NCI-H345 treated with DMSO at 0.1 percent for 48 hours (cell line): ENCODE data around the gene FRMPD2.
A peak's percentile ranks its signal among the peaks of the same experiment; 100 is the strongest.

Source experiments
- DNase-seq: peaks from one replicate; lab custom pipeline; 2025; ENCODE audit not compliant: unreplicated experiment; lab: John Stamatoyannopoulos, UW

FRMPD2 gene, protein sequence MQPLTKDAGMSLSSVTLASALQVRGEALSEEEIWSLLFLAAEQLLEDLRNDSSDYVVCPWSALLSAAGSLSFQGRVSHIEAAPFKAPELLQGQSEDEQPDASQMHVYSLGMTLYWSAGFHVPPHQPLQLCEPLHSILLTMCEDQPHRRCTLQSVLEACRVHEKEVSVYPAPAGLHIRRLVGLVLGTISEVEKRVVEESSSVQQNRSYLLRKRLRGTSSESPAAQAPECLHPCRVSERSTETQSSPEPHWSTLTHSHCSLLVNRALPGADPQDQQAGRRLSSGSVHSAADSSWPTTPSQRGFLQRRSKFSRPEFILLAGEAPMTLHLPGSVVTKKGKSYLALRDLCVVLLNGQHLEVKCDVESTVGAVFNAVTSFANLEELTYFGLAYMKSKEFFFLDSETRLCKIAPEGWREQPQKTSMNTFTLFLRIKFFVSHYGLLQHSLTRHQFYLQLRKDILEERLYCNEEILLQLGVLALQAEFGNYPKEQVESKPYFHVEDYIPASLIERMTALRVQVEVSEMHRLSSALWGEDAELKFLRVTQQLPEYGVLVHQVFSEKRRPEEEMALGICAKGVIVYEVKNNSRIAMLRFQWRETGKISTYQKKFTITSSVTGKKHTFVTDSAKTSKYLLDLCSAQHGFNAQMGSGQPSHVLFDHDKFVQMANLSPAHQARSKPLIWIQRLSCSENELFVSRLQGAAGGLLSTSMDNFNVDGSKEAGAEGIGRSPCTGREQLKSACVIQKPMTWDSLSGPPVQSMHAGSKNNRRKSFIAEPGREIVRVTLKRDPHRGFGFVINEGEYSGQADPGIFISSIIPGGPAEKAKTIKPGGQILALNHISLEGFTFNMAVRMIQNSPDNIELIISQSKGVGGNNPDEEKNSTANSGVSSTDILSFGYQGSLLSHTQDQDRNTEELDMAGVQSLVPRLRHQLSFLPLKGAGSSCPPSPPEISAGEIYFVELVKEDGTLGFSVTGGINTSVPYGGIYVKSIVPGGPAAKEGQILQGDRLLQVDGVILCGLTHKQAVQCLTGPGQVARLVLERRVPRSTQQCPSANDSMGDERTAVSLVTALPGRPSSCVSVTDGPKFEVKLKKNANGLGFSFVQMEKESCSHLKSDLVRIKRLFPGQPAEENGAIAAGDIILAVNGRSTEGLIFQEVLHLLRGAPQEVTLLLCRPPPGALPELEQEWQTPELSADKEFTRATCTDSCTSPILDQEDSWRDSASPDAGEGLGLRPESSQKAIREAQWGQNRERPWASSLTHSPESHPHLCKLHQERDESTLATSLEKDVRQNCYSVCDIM (N-terminal part only)

DNA sequence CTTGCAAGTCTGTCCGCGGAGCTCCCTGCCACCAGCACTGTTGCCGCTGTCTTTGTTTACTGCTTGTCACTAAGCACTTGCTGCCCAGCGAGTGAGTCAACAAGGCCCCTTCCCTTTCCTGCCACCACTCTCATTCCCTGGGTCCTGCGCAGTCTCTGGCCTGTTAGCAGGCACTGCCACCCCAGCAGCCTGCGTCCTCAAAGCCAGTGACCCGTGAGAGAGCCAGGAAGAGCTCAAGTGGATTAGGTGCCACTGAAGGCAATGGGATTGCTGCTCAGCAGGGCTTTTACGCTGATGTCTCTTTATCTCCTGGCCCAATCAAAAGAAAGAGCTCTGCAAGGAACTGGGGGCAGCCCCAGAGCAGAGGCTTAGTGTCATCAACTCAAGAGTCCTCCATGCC is at the start of gene FRMPD2:
FRMPD2 (minus strand) TSS at position 61 of the 400 bp plus-strand sequence. CDS start 129 bp downstream, outside the sequence.
- no peak for DNase-seq

DNA sequence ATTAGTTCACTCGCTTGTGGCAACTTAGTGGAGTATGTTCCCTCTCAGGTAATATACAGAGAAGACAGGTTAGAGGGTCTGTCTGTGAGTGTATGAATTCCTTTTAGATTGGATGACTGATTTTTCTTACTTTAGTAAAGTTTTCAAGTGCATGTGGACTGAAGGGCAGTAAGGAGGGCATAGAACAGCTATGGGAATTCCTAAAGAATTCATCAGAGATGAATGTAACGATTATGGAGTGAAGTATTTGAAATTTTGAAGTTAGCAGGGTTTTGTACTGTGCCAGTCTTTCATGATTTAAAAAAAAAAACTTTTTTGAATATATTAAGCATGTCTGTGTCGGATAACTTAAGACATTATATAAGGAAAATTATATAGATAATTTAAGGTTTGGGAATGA is 47.5 kb upstream of the FRMPD2 start:
- no peak for DNase-seq

DNA sequence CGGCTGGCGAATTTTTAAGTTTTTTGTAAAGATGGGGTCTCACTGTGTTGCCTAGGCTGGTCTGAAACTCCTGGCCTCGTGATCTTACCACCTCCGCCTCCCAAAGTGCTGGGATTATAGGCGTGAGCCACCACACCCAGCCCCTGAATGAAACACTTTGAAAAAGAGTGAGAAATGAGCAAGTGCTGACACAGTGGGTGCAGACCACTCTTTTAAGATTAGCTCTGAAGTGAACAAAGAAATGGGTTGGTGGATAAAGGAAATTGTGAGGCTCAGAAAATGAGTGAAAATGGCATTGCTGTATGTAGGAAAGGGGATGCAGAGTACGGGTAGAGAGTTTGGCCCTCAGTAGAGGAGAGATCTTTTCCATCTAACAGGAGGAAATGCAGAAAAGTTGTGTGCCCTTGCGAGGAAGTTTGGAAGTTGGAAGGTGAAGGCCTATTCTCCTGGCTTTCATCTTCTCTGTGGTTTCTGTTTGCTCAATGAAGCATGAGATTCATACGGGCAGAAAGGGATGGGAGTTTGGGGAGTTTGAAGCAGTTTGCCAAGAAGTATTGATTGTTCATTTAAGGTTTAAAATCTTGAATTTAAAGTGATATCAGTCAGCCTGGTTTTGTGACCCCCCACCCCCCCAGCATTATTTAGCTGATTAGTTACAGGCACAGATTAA is 43.0 kb upstream of the FRMPD2 start:
- DNase-seq = no peak

DNA sequence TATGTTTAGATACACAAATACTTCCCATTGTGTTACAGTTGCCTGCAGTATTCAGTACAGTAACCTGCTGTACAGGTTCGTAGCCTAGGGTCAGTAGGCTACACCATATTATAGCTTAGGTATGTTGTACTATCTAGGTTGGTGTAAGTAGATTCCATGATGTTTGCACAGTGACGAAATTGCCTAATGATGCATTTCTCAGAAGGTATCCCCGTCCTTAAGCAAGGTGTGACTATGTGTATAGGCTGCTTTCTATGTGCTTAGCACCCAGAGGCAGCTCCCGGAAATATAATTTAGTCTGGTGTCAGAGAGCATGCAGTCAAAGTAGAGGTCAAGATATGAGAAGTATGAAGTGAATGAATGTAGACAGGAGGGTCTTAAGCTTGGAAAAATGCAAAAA is 41.7 kb upstream of the FRMPD2 start:
- DNase-seq = no peak

DNA sequence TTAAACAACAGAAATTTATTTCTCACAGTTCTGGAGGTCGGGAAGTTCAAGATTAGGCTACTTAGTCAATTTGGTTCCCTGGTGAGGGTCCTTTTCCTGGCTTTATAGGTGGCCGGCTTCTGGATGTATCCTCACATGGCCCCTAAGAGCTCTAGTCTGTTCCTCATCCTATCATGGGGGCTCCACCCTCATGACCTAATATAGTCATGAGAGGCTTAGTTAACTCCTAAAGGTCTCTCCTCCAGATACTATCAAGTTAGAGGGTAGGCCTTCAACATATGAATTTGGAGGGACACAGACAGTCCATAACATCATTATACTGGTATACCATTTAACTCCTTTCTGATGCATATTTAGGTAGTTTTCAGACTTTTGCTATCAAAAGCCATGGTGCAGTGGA is 39.6 kb upstream of the FRMPD2 start:
- no peak for DNase-seq

DNA sequence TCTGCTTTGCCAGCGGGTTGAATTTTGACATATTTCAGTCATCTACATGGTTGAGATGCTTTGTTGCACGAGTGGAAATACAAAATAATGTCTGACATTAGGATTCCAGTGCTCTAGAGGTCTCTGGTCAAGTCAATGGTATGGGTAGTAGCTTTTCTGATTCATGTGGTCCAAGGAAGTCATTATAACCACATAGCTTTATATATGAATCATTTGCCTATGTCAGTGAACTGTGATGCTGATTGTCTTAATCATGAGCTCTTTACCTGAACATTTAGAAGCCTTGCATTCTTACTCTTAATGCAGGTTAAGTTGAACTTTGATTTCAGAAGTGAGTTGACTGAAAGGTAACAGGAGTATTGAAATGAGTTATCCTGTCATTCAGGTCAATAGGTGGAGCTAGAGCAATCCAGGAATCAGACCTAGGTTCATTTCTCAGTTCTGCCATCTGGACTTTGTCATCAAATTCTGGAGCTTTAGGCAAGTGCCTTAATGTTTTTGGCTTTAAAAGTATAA is 35.3 kb upstream of the FRMPD2 start:
- DNase-seq = no peak

DNA sequence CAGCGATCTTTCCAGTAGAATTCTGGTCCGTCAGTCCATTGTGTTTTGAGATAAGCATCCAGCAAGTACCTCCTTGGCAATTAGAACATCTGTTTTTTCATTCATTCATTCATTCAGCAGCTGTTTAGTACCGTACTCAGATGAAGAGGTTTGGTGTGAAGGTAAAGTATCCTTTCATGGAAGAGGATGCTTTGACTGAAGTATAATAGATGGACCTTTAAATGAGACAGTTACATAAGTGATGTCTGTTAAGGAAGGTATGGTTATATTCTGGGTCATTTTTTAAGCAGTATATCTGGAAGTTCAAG is 33.2 kb upstream of the FRMPD2 start:
- no peak for DNase-seq

DNA sequence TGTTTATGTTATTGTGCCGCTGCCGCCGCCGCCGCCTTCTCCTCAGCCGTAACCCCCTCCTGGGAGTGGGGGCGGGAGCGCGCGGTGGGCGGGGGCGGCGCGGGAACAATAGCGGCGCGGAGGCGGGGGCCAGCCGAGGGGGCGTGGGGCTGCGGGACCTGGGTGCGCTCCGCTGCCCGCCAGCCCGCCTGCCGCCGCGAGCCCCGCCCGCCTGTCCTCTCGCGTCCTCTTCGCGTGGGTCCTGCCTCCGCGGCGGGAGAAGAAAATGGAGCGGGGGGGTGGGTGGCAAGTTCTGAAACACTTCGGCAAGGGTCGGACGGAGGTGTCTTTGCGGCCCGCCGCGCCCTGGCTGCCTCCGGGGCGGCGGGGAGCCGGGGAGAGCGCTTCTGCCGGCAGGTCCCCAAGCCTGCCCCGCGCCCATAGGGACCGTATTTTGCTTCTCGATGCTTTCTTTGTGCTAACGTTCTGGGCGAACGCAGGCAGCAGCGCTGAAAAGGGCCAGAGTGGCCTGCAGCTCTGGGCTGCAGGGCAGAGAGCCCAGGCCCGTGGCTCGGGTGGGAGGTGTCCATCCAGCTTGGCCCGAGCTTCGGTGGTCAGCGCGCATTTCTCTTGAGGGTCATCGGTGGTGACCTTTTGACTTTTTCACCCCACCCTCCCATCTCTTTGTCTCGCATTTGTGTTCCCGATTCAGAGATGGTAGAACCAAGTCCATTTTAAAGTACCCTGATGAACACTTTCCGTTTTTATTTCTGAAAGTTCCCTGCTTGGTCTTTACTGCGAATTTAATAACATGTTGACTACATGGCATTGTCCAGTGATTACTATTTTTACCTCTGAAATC is 32.6 kb upstream of the FRMPD2 start:
- no peak for DNase-seq

DNA sequence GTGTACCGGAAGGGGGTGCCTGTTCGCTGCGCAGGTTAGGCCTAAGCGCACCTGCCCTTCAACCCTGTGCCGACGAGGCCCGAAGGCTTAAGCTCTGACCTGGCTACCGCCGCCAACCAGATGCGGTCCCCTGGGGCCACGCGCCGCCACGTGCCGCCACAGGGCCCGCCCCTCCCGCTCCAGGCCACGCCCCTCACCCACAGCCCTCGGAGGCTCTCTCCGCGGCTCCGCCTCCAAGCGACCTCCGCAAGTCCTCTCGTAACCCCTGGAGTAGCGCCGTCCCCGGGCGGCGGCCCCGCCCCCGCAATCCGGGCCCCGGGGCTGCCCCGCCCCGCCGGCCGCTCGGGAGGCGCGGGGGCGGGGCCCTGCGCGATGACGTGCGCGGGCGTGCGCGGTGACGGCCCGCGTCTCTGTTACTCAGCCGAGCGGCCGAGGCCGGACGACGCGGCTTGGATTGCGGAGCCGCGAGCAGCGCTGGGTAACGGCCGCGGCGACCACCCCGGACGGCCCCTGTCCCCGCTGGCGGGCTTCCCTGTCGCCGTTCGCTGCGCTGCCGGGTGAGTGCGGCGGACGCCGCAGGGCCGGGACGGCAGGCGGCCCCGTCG is 31.9 kb upstream of the FRMPD2 start, which contains the start of gene MAPK8:
MAPK8 (plus strand) TSS at position 413 of the 605 bp plus-strand sequence. CDS start 94,984 bp downstream, outside the sequence.
- peak; percentile 61 for DNase-seq

DNA sequence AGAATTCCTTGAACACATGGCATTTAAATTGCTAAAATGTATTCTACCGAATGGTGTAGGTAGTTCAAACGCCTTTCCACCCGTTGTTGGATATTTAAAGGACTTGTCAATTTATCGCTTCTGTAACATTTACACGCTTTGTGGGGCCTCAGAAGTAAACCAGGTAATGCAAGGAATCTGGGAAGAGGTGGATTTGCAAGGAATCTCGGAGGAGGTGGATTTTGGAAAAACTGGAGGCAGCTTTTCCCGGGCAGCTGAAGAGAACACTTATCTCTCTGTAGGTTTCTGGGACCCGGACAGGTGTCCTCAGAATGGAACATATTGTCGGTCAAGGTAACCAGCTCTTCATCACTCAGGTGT is 31.4 kb upstream of the FRMPD2 start:
- no peak for DNase-seq

DNA sequence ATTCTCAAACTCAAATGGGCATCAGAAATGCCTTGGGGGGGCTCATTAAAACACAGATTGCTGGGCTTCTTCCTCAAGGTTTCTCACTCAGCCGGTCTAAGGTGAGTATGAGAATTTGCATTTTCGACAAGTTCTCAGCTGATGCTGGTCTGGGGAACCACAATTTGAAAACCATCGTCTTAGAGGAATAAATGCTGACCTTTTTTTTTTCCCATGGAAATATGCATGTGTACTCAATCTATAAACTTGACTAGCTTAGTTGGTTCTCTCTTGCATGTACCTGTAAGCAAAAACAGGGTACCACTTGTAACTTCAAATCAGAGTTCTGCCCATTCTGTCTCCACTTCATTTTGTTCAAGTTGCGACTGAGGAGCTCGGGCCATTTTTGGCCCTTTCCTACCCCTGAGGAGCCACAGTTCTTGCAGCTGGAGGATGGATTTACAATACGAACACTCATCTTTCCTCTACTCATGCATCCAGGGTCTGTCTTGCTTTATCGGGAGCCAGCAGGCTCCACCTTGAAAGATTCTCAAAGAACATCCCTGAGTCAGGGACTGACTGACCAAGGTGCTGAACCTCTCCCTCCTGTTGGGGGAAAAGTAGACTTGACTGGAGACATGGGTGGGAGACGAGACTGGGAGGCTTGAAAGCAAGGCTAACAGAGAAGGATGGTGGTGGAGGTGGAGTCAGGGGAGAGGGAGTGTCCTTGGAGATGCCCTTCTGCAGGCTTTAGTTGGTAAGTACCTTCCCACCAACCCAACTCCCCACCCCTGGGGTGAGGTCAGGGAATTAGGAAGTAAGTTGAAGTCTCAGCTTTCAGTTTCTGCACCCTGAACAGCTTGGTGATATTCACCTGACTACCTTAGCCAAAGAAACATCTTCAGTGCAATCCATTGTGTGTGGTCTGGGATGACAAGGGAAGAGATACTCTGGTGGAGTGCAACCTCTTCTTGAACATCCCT is 28.3 kb upstream of the FRMPD2 start:
- no peak for DNase-seq

DNA sequence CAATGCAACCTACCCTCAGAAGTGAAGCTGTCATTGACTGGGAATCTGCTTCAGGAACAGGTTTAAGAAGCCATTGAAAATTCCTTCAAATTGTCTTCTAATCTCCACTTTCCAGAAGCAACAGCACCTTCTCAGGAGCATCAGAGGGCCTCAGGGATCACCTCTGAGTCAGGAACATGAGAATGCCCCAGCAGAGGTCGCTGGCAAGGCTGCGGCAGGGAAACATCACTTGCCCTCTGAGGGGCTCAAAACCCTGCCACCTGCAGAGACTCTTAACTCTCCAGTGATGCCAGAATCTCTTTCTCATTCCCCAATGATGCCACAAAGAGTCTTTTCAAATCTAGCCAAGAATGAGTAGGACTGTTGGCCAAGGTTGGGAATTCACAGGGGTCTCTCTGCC is 26.1 kb upstream of the FRMPD2 start:
- no peak for DNase-seq

DNA sequence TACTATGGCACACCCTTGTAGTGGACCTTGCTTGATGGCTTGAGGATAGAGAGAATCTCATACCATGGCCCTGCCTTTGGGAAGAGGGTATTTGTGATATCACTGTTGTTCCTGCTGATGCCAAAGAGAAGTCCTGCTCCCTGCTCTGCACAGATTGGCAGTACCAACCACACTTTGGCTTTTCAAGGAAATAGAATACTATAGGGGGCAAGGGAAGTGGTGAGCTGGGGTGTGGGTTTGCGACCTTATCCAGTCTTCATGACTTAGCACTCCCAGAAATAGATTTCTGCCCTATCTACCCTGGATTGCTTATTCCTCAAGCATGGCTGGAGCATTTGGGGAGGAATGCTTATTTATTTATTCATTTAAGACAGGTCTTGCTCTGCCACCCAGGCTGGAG is 25.2 kb upstream of the FRMPD2 start:
- DNase-seq = no peak

DNA sequence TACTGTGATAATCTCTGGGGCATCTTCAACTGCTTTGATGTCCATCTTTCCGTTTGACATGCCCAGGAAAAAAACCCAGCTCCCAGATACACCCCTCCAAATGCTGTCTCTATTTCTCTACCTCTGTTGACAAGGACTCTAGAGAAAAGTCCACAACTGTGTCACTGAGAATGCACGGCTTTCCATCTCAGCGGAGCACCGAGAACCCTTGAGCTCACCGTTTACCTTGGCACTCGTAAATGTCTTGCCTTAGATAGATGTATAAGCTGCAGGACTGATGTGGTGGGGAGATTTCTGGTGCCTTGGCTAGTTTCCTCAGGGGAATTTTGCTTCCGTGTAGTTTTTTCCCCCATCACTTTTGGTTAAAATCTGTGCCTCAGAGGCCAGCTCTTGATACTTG is 24.6 kb upstream of the FRMPD2 start:
- DNase-seq = no peak

DNA sequence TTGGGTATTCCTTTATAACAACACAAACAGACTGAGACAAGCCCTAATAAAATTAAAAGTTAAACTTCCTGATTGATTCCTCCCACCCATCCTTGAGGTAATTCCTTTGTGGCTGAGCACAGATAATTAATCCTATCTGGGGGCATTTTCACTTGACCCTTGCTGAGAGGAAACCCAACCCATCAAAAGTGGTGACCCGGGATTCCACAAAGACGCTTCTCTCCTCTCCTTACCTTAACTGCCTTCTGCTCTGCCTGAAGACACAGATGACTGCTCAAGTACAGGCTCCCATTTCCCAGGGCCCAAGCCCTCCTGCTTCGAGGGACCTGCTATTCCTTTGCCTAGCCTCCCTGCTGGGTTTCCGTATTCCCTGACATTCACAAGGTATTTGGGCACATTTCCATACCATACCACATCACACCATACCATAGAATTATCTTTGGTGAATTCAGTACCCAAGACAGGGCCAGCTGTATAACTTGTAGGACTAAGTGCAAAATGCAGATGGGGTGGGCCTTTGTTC is 22.1 kb upstream of the FRMPD2 start:
- DNase-seq = no peak

DNA sequence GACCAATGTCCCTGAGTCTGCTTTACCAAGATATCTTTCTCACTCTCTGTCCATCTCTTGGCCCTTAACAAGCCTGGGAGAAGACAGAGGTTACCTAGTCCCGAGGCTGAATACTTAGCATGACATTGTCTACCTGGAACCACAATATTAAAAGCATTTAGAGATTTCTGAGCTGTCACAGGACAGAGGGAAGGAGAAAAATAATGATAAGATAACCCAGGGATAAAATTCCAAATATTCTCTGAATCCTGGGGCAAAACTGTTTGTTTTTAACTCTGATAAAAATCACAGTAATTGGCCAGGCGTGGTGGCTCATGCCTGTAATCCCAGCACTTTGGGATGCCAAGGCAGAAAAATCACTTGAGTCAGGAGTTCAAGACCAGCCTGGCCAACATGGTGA is 19.9 kb upstream of the FRMPD2 start:
- no peak for DNase-seq

DNA sequence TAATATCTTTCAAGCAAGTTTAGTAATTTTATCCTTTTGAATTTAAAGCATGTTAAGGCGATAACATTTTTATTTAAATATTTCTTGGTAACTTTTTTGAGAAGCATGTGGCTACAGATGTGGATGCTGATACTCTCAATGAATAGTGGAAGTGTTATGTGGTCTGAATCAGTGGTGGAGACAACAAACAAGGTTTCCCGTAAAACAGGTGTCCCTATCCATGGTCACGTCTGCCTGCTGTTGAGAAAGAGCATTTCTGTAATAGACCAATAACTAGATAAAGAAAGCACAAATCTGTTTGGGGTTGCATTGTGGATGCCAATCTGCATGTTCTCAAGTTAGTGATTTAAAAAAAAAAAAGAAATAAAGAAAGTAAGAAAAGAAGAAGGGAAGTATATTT is 18.1 kb upstream of the FRMPD2 start:
- DNase-seq = no peak

DNA sequence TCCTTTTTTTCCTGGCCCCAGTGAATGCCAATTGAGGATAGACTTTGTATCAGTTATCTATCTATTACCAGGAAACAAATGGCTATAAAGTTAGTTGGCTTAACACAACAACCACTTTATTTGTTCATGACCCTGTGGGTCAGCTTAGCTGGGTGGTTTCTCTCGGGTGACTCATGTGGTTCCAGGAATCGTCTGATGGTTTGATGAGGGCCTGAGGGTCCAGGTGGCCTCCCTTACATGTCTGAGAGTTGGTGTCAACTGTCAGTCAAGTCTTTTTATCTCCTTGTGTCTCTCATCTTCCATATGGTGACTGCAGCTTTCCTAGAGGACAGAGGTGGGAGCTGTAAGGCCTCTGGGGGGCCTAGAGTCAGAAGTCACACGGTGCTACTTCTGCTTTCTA is 16.7 kb upstream of the FRMPD2 start:
- DNase-seq = no peak
